Endothelial cell of hepatic sinusoid (primary cell): ENCODE data around the gene AMDHD2.

Source experiments
- in situ Hi-C: cut with HindIII; loops from 2 replicates; pipeline ENCODE4 v1.10.0; 2017; ENCODE audit warnings: low sequenced_read_pairs

The AMDHD2 gene

DNA sequence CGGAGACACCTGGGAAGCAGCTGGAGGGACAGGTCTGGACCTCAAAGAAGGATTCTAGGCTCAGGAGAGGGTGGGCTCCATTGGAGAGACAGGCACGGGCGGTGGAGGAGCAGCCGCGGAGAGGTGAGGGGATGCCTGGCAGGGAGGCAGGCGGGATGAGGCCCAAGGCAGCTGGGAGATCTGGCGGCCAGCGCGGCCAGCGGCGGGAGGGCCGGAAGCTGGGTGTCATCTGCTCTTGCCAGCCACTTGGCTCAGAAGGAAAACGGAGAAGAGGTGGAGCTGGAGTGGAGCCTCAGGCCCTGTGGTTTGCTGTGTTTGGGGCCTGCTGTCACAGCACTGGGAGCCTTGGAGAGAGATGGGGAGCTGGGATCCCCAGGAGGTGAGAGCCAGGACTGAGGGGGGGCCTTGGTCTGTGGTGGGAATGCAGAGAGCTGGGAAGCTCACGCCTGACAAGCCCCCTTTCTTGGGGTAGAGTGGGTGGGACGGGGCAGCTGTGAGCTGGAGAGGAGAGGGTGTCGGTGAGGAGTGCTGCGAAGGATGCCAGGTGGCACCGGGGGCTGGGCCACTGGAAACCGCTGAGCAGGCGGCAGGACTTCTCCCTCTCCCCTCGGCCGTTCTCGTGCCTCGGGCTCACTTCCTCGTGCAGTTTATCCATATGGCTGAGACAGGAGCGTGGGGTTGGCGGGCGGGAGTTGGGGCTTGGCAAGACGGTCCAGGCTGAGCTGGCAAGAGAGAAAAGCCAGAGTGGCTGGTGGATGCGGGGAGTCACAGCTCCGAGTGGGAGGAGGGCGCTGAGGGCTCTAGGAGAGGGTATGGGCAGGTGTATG lies 37.2 kb upstream of the AMDHD2 start:
- in situ Hi-C loops, result no loop called here

DNA sequence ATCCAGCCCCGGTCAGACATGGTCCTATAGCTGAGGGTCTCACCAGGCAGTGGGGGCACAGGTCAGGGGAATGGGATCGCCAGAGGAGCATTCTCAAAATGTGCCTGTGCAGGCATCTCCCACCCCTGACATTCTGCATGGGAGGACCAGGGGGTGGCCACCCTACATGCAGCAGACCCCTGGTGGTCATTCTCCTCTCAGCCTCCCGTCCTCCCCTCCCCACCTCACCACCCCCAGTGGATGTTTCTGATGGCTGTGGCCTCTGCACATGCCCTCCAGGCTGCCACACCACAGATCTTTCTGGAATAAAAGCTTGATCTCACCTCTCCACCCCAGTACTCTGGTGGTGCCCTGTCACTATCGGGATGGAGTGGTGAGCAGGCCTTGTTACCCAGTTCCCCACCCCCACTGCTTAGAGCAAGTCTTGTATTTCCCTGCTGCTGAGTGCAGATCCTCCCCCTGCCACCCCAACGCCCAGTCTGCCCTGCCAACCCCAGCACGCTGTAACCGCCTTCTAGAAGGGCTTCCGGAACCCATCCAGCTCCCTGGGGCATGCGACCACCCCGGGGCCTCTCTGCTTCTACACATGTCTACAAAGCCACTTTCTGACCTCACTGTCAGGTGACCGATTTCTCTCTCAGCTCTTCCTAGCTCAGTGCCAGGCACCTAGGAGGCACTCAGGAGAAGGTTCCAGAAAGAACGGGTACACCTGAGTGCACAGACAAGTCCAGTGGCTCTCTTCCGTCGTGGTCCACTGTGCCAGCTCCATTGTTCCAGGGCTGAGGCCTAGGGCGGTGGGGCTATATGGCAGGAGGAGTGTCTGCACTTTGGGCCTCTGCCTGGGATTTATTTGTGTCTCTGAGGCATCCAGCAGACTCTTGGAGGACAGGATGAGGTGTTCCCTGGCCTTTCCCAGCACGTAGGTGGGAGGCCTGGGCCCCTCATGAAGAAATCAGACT lies 36.0 kb upstream of the AMDHD2 start:
- in situ Hi-C loops, result no loop called here

DNA sequence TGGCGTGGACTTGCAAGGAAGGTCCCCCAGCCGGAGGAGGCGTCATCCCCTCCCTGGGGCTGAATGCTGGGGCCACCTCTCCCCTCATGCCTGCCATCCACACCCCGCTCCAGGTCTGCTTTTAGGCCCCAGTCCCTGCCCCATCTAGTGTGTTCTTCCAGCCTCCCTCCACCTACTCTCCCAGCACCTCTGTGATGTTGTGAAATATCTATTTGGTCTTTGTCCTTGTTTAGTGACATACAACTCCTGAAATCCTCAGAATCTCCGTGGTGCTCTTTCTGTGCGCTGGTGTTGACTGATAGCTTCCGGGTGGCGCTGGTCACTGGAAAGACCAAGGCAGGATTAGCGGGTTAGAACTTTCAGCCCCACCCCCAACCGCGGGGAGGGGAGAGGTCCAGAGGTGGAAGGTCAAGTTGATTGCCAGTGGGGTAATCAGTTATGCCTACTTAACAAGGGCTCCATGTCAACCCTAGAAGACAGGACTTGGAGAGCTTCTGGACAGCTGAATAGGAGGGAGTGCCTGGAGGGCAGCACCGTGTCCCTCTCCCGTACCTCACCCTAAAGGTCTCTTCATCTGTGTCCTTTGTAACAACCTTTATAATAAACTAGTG lies 35.2 kb upstream of the AMDHD2 start:
- in situ Hi-C loops, result no loop called here

DNA sequence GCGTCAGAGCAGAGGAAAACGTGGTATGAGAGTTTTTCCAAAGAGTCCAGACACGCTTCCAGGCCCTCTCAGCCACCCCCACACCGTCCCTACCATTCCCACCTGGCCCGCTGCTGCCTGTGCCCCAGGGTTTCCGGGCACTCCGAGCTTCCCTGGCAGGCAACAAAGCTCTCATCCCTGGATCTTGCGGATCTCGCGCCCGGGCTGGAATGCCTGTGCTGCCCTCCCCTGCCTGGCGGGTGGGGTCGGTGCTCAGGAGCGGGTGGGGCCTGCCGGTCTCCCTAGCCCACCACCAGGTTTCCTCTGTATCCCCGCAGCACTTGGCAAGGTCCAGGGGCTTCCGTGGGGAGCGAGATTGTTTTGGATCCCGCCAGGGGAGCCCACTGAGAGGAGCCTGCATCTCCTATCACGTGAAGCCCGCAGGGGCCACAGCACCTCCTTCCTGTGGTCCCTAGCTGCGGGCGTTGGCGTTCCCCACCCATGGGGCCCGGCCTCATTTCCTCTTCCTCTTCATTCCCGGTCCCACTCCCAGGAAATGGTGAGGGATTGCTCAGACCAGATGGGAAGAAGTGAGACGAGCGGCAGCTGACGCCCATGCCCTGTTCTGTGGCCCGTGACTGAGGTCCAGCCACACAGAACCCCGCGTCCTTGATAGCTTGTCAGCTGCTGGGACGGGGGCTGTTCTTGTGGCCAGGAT lies 34.2 kb upstream of the AMDHD2 start:
- in situ Hi-C loops, result no loop called here

DNA sequence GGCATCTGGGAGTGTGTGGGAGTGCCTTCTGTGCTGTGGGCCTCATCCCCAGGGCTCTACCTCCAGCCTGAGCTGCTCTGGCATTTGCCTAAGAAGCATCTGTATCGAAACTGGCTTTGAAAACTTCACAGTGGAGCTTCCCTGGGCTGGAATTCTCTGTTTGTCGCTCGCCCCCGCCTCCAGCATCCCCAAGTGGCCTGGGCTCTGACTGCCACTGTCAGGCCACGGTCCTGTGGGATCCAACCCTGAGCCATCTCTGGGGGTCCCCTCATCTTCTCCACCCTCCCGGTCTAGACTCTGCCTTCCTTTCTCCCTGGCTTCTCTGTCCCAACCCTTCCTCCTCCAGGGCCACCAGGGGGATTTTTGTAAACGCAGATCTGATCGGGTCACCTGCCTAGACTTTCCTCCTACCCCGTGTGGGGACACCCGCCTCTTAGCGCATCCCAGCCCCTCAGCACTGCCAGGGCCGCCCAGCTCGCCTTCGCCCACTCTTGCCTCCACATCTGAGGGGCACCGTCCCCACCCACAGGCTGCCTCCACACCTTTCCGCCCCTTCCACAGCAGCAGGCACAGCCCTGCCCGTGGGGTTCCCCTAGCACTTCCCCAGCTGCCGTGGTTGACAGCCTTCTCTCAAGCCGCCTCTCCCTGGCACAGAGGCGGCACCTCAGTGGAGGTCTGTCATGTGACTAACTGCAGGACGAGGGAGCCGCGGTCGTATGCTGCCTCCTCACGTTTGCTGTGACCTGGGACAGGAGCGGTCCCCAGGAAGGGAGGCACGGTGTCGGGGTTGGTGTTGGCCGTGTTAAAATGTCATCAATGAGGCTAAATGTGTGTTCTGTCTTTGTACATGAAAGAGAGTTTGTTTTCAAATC lies 33.3 kb upstream of the AMDHD2 start:
- in situ Hi-C loops, result no loop called here

DNA sequence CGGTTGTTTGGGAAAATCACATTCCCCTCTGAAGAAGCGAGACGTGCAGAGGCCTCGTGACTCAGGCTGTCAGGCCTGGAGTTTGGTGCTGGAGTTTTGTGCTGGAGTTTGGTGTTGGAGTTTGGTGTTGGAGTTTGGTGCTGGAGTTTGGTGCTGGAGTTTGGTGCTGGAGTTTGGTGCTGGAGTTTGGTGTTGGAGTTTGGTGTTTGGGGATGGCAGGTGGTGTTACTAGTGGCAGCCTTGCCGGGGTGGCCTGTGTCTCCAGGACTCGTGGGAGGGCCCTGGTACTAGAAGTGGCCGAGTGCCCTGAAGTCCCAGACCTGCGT lies 32.7 kb upstream of the AMDHD2 start:
- in situ Hi-C loops, result no loop called here

DNA sequence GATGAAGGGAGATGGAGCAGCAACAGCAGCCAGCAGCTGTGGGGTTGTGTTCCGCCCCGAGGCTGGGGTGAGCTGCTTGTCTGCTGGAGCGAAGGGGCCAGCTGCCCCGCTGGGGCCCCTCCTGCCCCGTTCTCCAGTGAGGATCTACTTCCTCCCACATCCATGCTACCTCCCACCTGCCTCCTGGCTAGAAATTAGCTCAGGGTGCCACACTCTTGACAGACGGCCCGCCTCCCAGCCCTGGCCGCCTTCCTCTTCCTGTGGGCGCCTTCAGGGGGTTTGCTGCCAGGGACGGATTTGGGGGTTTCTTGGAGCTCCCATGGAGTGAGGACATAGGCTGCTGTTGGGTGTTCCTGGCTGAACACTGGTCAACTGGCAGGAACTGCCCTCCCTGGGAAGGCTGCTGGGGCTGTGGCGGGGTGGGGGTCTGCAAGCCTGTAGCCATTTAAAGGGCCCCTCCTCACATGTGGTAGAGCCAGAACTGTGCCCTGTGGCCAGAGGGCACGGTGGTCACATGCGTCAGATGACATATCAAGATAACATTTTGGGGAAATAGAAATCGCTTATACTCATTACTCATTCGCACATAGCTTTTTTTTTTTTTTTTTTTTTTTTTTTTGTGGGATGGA lies 32.2 kb upstream of the AMDHD2 start:
- in situ Hi-C loops, result no loop called here

DNA sequence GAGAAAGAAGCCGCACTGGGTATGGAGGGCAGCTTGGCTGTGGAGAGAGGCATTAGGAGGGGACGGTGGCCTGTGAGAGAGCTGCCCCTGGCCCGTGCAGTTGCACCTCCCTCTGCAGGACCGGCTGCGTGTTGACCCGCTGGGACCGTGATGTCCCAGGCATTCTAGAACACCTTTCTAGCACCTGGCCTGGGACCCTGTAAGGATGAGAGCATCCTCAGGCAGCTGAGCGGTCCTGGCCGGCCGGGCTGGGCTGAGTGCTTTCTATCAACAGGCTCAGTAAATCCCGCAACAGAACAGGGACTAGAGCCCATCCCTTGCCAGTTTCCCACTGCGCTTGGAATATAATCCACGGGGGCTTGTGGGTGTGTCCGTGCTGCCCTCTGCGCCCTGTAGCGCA lies 30.6 kb upstream of the AMDHD2 start:
- in situ Hi-C loops, result no loop called here

DNA sequence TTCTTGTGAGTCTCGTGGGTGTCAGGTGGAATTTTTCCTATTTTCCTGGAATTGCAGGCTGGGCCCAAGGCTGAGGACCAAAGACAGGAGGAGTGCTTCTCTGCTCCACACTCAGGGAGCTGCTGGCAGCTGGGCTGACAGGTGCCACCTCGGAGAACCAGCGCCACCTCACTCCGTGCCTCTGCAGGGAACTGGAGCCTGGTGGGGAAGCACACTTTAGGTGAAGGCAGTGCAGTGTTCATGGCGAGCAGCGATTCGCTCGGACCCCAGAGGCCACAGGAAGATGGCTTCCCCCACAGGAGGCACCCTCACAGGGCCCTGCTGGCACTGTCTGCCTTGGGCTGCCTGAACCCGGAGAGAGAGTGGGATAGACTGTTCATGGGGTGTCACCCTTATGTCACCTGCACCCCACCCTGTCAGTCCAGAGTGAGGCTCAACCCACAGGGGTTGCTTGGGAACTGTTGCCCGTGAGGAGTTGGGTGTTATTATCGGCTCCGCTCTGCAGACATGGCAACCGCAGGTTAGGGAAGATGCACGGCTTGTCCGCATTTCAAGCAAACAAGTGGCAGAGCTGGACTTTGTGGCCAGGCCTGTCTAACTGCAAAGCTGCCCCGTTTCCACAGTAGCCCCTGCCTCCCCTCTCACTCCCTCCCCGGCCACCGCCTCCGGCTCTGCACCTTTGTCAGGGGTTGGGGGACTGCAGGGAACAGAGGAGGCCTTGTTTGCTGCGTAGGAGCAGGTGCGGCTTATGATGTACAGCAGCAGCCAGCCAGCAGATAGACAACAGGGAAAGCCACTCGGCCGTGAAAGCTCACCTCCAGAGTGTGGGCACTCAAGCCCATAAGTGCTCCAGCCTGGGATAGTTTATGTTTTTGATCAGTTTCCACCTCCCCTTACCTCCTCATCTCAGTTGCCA lies 29.7 kb upstream of the AMDHD2 start:
- in situ Hi-C loops, result no loop called here

DNA sequence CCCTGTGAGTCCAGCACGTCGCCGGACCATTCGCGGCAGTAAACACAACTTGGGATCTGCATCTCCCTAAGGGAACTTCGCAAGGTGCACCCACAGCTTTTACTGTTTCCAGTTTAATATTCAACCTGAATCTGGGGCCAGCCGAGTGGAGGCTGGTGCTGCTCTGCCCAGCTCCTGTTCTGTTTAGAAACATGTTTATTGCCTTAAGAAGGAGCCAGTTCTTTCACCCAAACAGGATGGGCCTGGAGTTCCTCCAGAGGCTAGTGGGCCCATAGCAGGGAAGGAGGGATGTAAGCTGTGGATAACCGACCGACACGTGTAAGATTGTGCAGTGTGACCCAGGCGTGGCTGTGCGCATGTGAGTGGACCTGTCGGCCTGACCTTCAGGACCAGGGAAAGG lies 27.9 kb upstream of the AMDHD2 start:
- in situ Hi-C loops, result no loop called here

DNA sequence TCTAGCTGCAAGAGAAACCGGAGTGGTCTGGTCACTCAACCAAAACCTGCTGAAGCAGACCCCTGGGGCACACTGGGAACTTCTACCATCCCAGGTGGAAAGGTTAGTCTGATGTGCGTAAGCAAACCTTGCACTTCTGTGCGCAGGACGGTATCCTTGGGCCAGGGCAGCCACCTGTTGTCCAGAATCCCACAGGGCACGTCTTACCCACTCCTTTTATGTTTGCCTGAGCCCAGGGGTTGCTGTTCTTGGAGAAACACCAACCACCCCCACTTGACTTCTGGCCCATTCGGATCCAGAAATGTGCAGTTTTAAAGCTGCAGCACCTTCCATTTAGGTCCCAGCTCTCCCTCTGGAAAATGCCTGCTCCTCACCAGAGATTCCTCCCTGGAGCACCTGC lies 26.6 kb upstream of the AMDHD2 start:
- in situ Hi-C loops, result no loop called here

DNA sequence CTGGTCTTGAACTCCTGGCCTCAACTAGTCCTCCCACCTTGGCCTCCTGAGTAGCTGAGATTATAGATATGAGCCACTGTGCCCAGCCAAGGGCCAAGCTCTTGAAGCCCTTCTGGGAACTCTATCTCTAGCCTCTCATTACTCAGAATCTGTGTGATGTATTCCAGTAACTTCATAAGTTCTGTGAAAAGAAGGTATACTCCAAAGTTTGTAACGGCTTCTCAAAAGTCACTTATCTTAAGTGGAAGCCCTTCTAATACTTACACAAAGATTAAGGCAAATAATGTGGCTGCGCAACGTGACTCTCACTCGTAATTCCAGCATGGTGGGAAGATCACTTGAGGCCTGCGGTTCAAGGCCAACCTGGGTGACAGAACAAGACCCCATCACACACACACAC lies 25.6 kb upstream of the AMDHD2 start:
- in situ Hi-C loops, result no loop called here

DNA sequence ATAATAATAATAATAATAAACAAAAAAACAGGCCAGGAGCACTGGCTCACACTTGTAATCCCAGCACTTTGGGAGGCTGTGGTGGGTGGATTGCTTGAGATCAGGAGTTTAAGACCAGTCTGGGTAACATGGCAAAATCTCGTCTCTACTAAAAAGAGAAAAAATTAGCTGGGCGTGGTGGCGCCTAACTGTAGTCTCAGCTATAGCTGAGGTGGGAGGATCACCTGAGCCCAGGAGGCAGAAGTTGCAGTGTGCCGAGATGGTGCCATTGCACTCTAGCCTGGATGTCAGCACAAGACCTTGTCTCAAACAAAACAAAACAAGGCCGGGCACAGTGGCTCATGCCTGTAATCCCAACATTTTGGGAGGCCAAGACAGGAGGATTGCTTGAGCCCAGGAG lies 25.1 kb upstream of the AMDHD2 start:
- in situ Hi-C loops, result no loop called here

DNA sequence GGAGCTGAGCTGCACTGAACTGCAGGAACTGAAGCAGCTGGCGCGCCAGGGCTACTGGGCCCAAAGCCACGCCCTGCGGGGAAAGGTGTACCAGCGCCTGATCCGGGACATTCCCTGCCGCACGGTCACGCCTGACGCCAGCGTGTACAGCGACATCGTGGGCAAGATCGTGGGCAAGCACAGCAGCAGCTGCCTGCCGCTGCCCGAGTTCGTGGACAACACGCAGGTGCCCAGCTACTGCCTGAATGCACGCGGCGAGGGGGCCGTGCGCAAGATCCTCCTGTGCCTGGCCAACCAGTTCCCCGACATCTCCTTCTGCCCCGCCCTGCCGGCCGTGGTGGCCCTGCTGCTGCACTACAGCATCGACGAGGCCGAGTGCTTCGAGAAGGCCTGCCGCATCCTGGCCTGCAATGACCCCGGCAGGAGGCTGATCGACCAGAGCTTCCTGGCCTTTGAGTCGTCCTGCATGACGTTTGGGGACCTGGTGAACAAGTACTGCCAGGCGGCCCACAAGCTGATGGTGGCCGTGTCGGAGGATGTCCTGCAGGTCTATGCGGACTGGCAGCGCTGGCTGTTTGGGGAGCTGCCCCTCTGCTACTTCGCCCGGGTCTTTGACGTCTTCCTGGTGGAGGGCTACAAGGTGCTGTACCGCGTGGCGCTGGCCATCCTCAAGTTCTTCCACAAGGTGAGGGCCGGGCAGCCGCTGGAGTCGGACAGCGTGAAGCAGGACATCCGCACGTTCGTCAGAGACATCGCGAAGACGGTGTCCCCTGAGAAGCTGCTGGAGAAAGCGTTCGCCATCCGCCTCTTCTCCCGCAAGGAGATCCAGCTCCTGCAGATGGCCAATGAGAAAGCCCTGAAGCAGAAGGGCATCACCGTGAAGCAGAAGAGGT lies 23.7 kb upstream of the AMDHD2 start:
- in situ Hi-C loops, result no loop called here

DNA sequence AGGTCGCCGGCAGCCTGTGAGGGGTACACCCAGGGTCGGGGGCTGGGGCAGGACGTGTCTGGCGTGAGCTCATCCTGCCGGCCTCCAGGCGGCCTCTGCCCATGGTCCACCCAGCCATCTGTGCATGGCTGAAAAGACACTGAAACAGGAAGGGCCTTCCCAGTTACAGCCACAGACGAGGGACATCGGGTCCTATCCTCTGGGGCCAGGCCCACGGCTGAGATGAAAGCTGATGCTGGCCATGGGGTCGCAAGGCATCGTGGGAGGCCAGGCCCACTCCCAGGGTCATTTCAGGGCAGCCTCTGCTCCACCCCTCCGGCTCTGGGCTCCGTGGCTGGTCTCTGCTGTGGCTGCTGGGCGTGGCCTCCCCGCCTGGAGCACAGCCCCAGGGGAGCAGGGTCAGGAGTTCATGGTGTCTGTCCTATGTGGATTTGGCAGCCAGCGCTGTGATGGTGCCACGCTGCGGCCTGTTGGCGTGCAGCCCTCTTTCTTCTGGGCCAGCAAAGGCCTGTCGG lies 23.0 kb upstream of the AMDHD2 start:
- in situ Hi-C loops, result no loop called here

DNA sequence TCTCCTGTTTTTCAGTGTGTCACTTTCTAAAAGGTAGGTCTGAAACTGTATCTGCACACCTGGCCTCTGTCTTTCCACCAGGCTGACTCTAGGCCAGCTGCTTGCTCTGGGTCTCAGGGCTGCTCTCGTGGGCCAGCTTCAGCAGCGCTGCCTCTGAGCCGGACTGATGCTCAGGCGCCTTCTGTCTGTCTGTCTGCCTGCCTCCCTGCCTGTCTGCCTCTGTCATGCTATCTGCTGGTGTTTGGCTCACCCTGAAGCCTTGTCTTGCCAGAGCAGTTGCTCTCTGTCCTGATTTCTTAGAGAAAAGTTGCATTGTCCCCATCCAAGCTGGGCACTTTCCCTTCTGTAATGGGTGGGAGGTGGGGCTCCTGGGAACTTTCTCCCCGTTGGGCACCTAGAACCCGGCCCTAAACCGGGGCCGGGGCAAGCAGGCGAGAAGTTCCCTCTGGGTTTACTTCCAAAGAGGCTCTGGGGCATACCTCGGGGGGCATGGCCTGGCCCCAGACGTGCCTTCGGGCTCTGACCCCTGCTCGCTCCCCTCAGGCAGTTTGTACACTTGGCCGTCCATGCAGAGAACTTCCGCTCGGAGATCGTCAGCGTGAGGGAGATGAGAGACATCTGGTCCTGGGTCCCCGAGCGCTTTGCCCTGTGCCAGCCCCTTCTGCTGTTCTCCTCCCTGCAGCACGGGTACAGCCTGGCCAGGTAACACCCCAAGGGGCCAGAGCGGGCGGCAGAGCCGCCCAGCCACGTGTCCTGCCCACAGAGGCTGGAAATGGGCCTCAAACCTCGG lies 22.3 kb upstream of the AMDHD2 start:
- in situ Hi-C loops, result no loop called here
